RWPE1 (cell line): Measurements from ENCODE around the gene SLC35F2.
"Not testable (repeated sequence)": the region's sequence is repeated elsewhere in the genome, so short reads cannot be mapped to it uniquely, and the experiment has no call there.

Experiments used
- CTCF ChIA-PET: fragments of 350-600 bp; sonication (Branson Sonifier 250); formaldehyde crosslinking; extraction: SDS; loops from one replicate; lab custom pipeline; 2021; lab: Yijun Ruan, JAX
- POLR2A ChIA-PET: fragments of 400-600 bp; formaldehyde crosslinking; extraction: SDS; loops from one replicate; lab custom pipeline; 2020; ENCODE audit warnings: antibody characterized with exemption; ENCODE audit not compliant: low non-redundant PET; lab: Yijun Ruan, JAX
- DNase-seq: peaks from one replicate; pipeline ENCODE4 v3.0.0; 2012; ENCODE audit warnings: low spot score
- H3K27ac ChIP-seq: fragments of 450-650 bp; 2 replicates; pipeline ENCODE4 v1.5.1; 2017
- TF ChIP-seq, protein P1 (sequence below): fragments of 450-650 bp; conservative IDR thresholded peaks from 2 replicates; pipeline ENCODE4 v1.5.1; 2017; ENCODE audit warnings: low read depth, mild to moderate bottlenecking

SLC35F2 gene

DNA sequence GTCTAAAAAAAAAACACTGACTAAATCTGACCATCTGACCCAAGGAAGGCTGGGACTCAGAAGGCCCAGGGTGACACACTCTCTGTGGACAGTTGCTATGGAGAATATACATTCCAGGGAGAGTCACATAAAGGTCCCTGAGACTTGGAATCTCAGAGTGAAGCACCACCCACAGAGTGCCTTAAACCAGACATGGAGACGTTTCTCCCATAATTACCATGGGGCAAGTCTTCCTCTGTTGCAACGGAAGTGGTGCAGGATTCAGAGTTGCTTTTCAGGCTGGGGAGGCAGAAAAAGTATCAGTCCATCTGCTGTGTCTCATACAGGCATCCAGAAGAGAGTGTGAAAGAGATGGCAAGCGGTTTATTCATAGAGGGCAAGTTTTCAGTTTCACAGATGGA, 88.0 kb downstream of the SLC35F2 start:
- TF ChIP-seq, protein P1, sequence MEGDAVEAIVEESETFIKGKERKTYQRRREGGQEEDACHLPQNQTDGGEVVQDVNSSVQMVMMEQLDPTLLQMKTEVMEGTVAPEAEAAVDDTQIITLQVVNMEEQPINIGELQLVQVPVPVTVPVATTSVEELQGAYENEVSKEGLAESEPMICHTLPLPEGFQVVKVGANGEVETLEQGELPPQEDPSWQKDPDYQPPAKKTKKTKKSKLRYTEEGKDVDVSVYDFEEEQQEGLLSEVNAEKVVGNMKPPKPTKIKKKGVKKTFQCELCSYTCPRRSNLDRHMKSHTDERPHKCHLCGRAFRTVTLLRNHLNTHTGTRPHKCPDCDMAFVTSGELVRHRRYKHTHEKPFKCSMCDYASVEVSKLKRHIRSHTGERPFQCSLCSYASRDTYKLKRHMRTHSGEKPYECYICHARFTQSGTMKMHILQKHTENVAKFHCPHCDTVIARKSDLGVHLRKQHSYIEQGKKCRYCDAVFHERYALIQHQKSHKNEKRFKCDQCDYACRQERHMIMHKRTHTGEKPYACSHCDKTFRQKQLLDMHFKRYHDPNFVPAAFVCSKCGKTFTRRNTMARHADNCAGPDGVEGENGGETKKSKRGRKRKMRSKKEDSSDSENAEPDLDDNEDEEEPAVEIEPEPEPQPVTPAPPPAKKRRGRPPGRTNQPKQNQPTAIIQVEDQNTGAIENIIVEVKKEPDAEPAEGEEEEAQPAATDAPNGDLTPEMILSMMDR = no peak
- no peak overlapping the region for H3K27ac ChIP-seq
- CTCF ChIA-PET = interaction anchor here (0.5 to 1.4 kb wide), 12 partner anchors 9 to 220 kb away, joined by 3 to 12 read pairs (median 3); no protein-coding TSS in a partner anchor
- no peak for DNase-seq
- POLR2A ChIA-PET = no interaction called here

DNA sequence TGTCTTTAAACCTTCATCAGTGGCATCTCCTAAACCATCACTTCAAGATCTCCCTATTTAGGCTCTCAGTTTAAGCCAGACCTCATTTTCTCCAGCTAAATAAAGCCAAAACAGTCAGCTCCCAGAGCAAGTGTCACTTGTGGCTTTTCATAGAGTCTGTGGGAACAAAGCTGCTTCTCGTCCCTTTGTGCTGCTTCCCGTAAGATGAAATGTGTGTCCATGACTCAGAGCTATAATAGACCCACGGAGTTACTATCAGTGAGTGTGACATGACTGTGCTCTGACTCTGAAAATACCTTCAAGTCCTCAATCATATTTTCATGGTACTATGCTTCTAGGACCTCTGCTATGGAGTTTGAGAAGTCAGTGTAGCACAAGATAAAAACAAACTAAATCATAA, 89.4 kb downstream of the SLC35F2 start:
- TF ChIP-seq, protein P1 = no peak
- no peak overlapping the region for H3K27ac ChIP-seq
- no peak for DNase-seq
- ChIA-PET POLR2A (no interaction called here), CTCF (interaction anchor here (0.6 to 0.9 kb wide), 2 partner anchors 10 to 29 kb away, joined by 3 to 4 read pairs; no protein-coding TSS in a partner anchor)

DNA sequence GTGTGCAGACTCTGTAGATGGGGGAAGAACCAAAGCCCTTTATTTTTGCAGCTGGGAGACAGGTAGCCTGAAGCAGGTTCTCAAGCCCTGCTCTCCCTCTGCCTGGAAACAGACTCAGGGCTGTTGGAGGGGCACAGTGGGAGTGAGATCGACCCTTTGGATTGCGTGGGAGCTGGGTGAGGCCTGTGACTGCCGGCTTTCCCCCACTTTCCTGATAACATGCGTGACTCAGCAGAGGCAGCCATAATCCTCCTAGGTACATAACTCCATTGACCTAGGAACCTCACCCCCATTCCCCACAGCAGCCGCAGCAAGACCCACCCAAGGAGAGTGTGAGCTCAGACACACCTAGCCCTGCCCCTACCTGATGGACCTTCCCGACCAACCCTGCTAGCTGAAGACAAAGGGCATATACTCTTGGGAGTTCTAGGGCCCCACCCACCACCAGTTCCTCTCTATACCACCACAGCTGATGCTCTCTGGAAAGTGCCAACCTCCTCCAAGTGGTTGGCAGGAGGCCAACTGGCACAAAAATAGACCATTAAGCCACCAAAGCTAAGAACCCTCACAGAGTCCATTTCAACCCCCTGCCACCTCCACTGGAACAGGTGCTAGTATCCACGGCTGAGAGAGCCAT, 99.8 kb downstream of the SLC35F2 start:
- DNase-seq, POLR2A ChIA-PET, H3K27ac ChIP-seq: not testable (repeated sequence)
- CTCF ChIA-PET = interaction anchor here (0.6 kb wide), 1 partner anchor 194 kb away, joined by 3 read pairs; no protein-coding TSS in a partner anchor

DNA sequence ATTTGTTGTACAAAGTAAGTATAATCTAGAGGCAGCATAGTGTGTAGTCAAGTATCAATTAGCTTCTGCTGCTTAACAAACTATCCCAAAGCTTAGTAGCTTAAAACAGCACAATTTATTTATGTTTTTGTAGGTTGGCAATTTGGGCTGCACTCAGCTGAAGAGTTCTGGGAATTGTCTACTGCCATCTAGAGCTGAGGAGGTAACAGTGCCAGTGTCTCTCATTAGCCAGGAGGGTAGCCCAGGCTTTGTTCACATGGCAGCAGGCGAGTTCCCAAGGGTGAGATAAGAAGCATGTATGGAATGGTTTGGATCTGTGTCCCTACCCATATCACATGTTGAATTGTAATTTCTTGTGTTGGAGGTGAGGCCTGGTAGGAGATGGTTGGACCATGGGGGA, 100.9 kb downstream of the SLC35F2 start:
- POLR2A ChIA-PET = no interaction called here
- CTCF ChIA-PET = interaction anchor here (0.7 kb wide), 1 partner anchor 169 kb away, joined by 3 read pairs; no protein-coding TSS in a partner anchor
- DNase-seq = no peak
- no peak overlapping the region for H3K27ac ChIP-seq
- TF ChIP-seq, protein P1 = no peak

DNA sequence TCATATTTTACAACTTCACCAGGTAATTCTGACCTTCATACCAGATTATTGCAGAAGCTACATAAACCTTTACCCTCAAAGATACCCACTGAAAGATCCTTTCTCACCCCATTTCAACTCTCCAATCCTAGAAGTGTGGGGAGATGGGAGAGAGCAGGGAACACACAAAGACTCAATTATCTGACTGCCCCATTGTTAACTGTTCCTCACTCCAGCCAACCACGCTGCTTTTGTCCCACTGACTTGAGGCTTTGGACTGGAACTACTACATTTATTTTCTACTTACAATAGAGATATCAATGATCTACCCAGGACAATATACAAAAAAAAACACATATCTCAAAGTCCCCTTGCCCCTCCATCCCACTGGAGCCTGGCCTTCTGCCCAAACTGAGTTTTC, 102.0 kb downstream of the SLC35F2 start:
- CTCF ChIA-PET = interaction anchor here (0.8 kb wide), 1 partner anchor 18 kb away, joined by 3 read pairs; no protein-coding TSS in a partner anchor
- TF ChIP-seq, protein P1 = no peak
- no peak overlapping the region for H3K27ac ChIP-seq
- DNase-seq = no peak
- POLR2A ChIA-PET = no interaction called here

DNA sequence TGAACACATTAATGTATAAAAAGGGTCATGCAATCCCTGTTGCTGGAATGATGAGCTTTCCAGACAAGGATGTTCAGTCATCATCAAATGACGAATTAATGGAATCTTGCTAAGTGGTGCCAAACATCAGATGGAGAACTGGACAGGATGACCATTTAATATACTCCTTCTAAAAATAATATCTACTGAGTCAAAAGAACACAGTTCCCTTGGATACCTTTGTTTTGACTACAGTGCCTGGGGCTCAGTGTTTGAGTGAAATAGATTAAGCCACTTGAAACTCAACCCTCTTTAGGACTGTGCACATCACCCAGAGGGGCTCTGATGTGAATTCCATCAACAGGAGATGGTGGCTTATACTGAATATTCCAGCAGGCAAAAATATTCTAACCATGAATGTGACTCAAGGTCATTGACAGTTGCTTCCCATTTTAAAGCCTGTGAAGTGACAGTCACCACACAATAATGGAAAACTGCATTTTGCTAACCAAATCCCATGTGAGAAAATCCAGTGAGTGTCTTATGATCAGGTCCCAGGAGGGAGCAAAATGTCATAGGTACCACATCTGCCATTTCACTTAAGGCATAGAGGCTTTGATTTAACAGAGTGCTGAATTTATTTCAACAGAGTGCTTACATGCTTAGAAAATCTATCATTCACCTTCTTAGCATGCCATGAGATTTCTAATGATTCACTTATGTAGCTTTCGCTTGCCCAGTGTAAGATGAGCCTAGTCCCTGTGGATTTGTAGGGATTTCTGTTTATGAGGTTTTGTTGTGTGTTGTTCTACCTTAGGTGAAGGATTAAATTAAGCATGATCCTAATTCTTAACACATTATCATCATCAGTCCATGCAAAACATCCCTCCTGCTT, 105.4 kb downstream of the SLC35F2 start:
- H3K27ac ChIP-seq = no peak overlapping the region
- TF ChIP-seq, protein P1 = no peak
- CTCF ChIA-PET = no interaction called here
- DNase-seq = no peak
- POLR2A ChIA-PET = no interaction called here

DNA sequence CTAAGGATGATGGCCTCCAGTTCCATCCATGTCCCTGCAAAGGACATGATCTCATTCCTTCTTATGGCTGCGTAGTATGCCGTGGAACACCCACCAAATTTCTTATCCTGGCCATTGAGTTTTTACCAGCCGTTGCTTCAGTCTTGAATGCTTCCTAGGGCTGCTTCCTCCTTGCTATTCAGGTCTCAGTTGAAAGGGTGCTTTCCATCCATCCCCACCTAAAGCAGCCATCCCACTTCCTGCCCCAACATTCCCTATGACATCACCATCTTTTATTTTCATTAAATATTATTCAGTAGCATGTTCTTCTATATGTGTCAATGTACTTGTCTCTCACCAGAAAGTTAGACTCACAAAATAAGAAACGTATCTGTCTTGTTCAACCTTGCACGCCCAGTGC, 106.1 kb downstream of the SLC35F2 start:
- no peak for DNase-seq
- POLR2A ChIA-PET = no interaction called here
- TF ChIP-seq, protein P1 = no peak
- H3K27ac ChIP-seq = no peak overlapping the region
- CTCF ChIA-PET = no interaction called here
